HG02870 (cell line): ENCODE data around the gene ZNF620.
"Not testable (repeated sequence)": the region's sequence is repeated elsewhere in the genome, so short reads cannot be mapped to it uniquely, and the experiment has no call there.

Source experiments
- ATAC-seq: cut with Tn5 transposase; IDR thresholded peaks from one replicate; pipeline ENCODE4 v1.9.1; 2021; ENCODE audit warnings: mild to moderate bottlenecking, moderate library complexity; ENCODE audit not compliant: unreplicated experiment

ZNF620 gene

GRCh38 chr3:40505599-40506462 lies at the start of gene ZNF620:
TSS of gene ZNF620 (plus strand) at chr3:40506039. CDS start at chr3:40506353, 314 bp downstream.
- ATAC-seq, result peak; percentile 69

- no peak for ATAC-seq
These were observed 49.4 kb upstream of the ZNF620 start for GRCh38 chr3:40456279-40456939.

GRCh38 chr3:40456940-40457823 lies 48.7 kb upstream of the ZNF620 start, which contains the start of gene RPL14:
TSS of gene RPL14 (plus strand) at chr3:40457339. CDS start at chr3:40457472, 133 bp downstream.
- ATAC-seq, result peak; percentile 52

GRCh38 chr3:40458473-40458872 lies 47.4 kb upstream of the ZNF620 start:
- ATAC-seq, result no peak

GRCh38 chr3:40460481-40460880 lies 45.4 kb upstream of the ZNF620 start:
- not testable (repeated sequence) for ATAC-seq

GRCh38 chr3:40461161-40461560 lies 44.7 kb upstream of the ZNF620 start:
- ATAC-seq, result no peak

- ATAC-seq, result not testable (repeated sequence)
These were observed 43.0 kb upstream of the ZNF620 start for GRCh38 chr3:40462838-40463237.

- ATAC-seq, result no peak
These were observed 42.3 kb upstream of the ZNF620 start for GRCh38 chr3:40463579-40463978.

- ATAC-seq, result no peak
These were observed 41.3 kb upstream of the ZNF620 start for GRCh38 chr3:40464339-40465110.

GRCh38 chr3:40465111-40465407 lies 40.8 kb upstream of the ZNF620 start:
- ATAC-seq, result no peak

- no peak for ATAC-seq
These were observed 40.4 kb upstream of the ZNF620 start for GRCh38 chr3:40465456-40465855.

- no peak for ATAC-seq
These were observed 37.8 kb upstream of the ZNF620 start for GRCh38 chr3:40468018-40468417.

GRCh38 chr3:40470701-40471100 lies 35.1 kb upstream of the ZNF620 start:
- ATAC-seq, result no peak

GRCh38 chr3:40476478-40477470 lies 29.1 kb upstream of the ZNF620 start, which contains the start of gene ZNF619:
TSS of gene ZNF619 (plus strand) at chr3:40477122. CDS start at chr3:40477980, 858 bp downstream.
- peak; percentile 73 for ATAC-seq

GRCh38 chr3:40477666-40478065 lies 28.2 kb upstream of the ZNF620 start:
- ATAC-seq, result no peak

GRCh38 chr3:40487172-40487571 lies 18.7 kb upstream of the ZNF620 start:
- ATAC-seq, result no peak

- ATAC-seq, result no peak
These were observed 14.9 kb upstream of the ZNF620 start for GRCh38 chr3:40490916-40491315.

GRCh38 chr3:40494698-40495097 lies 11.1 kb upstream of the ZNF620 start:
- no peak for ATAC-seq

GRCh38 chr3:40497288-40497687 lies 8.6 kb upstream of the ZNF620 start:
- ATAC-seq, result no peak
